Measurements from ENCODE around the gene ZBTB26.
A peak's percentile ranks its signal among the peaks of the same experiment; 100 is the strongest.

The ZBTB26 gene

DNA sequence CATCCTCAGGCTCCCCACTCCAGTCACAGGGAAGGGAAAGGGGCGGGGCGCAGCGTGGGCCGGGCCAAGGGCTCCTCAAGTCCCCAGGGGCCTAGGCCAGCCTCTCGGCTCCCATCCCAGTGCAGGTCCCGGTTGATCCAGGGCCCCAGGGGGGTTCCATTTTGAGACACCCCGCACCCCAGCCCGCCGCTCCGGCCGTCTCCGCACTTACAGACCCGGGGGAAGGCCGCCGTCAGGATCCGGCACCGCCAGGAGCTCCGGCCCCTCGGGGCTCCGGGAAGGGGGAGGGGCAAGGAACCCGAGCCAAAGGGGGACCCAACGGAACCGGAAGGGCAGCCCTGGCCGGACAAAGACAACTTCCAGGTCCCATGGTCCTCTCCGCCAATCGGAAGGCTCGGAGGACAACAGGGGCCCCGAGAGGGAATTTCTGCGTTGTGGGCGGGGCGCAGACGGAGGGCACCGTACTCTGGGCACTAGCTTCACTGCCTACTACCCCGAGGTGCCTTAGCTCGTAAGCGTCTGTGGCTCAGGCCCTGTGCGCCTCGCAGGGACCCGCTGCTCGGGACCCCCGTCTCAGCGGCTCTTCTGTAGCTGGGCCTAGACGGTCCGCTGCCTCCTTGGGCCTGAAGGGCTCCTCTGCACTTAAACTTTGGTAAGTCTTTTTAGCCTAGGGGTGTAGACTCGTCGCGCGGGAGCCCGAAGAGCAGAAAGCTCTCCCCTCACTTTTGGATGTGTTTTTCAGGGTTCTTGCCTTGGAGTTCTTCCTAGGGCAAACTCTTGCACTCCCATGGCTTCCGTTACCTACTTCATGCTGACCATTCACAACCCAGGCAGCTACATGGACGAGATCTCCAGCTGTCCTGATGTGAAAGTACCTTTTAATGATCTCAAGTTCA, at the start of gene ZBTB26:
Gene ZBTB26, minus strand, starts transcription at position 287 of the 896 bp plus-strand sequence. CDS start 11,578 bp downstream, outside the sequence.
- peak; percentile 77 for DNase-seq (ENCODE audit: low read depth)
- peak within 1 kb of the TSS; percentile 76 for H3K4me3 ChIP-seq (ENCODE audit: low read depth, low read length)
- TF ChIP-seq CTCF (IDR thresholded peaks at IDR 0.05; ENCODE audit: low read depth, low read length, missing control alignments) = no peak

DNA sequence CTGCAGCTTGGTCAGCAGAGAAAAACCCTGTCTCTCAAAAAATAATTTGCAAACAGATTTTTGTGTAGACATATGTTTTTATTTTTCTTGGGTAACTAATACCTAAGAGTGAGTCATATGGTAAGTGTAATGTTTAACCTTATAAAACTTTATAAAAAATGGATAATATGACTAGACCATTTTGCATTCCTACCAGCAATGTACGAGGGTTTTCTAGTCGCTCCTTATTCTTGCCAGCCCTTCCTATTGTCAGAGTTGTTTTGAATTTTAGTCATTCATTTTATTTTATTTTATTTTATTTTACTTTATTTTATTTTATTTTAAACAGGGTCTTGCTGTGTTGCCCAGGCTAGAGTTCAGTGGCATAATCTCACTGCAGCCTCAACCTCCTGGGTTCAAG, 47.3 kb upstream of the ZBTB26 start:
- no peak for TF ChIP-seq CTCF (IDR thresholded peaks at IDR 0.05; ENCODE audit: low read depth, low read length, missing control alignments)
- DNase-seq (ENCODE audit: low read depth) = no peak
- H3K4me3 ChIP-seq (ENCODE audit: low read depth, low read length) = no peak overlapping the region

GRCh38 chr9:122975196-122975595, 43.9 kb upstream of the ZBTB26 start:
- no peak overlapping the region for H3K4me3 ChIP-seq (ENCODE audit: low read depth, low read length)
- no peak for TF ChIP-seq CTCF (IDR thresholded peaks at IDR 0.05; ENCODE audit: low read depth, low read length, missing control alignments)
- DNase-seq (ENCODE audit: low read depth) = no peak

GRCh38 chr9:122961139-122961538, 29.8 kb upstream of the ZBTB26 start:
- no peak for DNase-seq (ENCODE audit: low read depth)
- H3K4me3 ChIP-seq (ENCODE audit: low read depth, low read length) = no peak overlapping the region
- TF ChIP-seq CTCF (IDR thresholded peaks at IDR 0.05; ENCODE audit: low read depth, low read length, missing control alignments) = no peak

DNA sequence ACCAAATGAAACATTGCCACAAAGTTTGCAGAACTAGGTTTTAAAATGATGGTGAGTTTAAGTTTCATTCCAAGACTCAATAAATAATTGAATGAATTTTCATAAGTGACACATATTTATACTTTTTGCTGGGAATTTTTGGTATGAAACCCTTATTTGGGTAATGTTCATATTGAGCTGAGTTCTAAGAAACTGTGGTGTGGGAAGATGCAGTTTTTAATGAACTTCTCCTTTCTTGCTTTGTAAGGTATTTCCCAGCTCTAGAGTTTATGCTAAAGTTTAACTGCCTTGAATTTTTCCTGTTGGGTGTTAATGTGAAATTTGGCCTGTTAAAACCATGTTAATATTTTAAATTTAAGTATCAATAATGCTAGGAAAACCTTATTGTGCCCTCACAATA, 24.6 kb upstream of the ZBTB26 start:
- DNase-seq (ENCODE audit: low read depth) = no peak
- no peak for TF ChIP-seq CTCF (IDR thresholded peaks at IDR 0.05; ENCODE audit: low read depth, low read length, missing control alignments)
- H3K4me3 ChIP-seq (ENCODE audit: low read depth, low read length) = no peak overlapping the region

DNA sequence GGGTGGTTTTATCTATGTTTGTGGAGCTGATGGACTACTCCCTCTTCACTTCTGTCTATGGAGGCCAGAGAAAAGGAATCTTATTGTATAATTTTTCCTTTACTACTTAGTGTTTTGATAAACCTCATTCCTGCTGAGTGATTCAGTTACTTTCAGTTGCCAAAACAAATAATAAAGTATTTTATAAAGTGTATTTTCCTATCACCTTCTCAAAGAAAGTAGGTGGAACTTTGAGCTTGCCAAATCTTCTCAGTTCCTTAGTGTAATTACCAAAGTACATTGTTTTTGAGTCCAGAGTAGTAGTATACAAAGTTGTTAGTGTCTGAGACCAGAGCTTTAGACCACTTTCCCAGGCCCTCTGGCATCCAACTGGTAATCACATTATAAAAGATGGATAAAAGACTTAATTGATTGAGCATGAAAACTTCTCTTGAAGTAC, 23.0 kb upstream of the ZBTB26 start:
- no peak for DNase-seq (ENCODE audit: low read depth)
- no peak overlapping the region for H3K4me3 ChIP-seq (ENCODE audit: low read depth, low read length)
- no peak for TF ChIP-seq CTCF (IDR thresholded peaks at IDR 0.05; ENCODE audit: low read depth, low read length, missing control alignments)

DNA sequence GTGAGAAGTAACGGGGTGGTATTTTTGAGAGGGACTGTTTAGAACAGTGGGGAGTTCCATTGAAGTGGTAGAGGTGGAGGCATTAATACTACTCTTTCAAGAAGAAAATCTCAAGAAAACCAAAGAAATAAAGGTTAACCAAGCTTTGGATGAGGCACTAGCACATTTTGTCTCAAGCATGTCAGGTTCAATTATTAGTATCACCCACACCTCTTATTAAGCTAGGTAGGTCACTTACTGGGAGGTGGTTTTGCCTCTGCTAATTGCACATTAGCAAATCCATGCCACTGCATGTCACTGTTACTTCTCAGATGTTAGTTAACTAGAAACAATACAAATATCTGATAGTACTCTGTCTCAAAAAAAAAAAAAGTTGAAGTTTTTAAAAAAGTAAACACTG, 19.7 kb upstream of the ZBTB26 start:
- no peak overlapping the region for H3K4me3 ChIP-seq (ENCODE audit: low read depth, low read length)
- no peak for TF ChIP-seq CTCF (IDR thresholded peaks at IDR 0.05; ENCODE audit: low read depth, low read length, missing control alignments)
- no peak for DNase-seq (ENCODE audit: low read depth)

Measured in GM12864 (cell line).